ENCODE results near the gene WDR33.
A peak's percentile ranks its signal among the peaks of the same experiment; 100 is the strongest.
"Not testable (repeated sequence)": the region's sequence is repeated elsewhere in the genome, so short reads cannot be mapped to it uniquely, and the experiment has no call there.

Gene WDR33

DNA sequence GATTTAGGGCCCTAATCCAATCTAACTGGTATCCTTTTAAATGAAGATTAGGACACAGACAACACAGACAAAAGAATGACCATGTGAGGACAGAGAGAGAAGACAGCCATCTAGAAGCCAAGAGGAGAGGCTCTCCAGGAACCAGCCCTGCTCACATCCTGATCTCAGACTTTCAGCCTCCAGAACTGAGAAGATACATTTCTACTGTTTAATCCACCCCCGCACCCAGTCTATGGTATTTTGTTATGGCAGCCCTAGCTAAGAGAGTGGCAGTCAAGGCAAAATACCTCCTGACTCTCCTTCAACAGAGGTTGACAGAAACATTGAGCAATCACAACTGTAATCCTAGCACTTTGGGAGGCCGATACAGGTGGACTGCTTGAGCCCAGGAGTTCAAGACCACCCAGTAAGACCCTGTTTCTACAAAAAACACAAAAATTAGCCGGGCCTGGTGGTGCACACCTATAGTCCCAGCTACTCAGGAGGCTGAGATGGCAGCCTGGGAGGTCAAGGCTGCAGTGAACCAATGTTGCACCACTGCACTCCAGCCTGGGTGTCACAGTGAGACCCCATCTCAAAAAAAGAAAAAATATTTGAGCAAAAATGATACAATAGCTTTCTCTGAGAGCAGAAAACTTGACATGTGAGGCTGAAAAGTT is 34.7 kb downstream of the WDR33 start:
- H3K4me3 ChIP-seq (replicated peaks; ENCODE audit: low read depth, low read length) = no peak overlapping the region
- DNase-seq (ENCODE audit: low read depth) = no peak
- TF ChIP-seq, protein P1, sequence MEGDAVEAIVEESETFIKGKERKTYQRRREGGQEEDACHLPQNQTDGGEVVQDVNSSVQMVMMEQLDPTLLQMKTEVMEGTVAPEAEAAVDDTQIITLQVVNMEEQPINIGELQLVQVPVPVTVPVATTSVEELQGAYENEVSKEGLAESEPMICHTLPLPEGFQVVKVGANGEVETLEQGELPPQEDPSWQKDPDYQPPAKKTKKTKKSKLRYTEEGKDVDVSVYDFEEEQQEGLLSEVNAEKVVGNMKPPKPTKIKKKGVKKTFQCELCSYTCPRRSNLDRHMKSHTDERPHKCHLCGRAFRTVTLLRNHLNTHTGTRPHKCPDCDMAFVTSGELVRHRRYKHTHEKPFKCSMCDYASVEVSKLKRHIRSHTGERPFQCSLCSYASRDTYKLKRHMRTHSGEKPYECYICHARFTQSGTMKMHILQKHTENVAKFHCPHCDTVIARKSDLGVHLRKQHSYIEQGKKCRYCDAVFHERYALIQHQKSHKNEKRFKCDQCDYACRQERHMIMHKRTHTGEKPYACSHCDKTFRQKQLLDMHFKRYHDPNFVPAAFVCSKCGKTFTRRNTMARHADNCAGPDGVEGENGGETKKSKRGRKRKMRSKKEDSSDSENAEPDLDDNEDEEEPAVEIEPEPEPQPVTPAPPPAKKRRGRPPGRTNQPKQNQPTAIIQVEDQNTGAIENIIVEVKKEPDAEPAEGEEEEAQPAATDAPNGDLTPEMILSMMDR (IDR thresholded peaks at IDR 0.05; ENCODE audit: low read length, missing control alignments) = no peak

DNA sequence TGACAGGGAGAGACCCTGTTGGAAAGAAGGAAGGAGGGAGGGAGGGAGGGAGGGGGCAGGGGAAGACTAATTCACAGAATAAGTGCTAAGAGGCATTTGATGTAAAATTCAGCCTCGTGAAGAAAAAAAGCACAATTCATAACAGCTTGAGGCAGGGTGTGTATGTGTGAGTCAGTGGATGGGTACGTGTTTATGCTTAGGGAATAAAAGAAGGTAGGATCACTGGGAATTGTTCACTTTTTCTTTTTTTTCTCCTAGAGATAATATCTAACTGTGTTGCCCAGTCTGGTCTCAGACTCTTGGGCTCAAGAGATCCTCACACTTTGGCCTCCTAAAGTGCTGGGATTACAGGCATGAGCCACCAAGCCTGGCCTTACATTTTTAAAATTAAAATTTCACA is 39.2 kb downstream of the WDR33 start:
- peak; percentile 69 for DNase-seq (ENCODE audit: low read depth)
- TF ChIP-seq, protein P1 (IDR thresholded peaks at IDR 0.05; ENCODE audit: low read length, missing control alignments) = no peak
- H3K4me3 ChIP-seq (replicated peaks; ENCODE audit: low read depth, low read length) = no peak overlapping the region

DNA sequence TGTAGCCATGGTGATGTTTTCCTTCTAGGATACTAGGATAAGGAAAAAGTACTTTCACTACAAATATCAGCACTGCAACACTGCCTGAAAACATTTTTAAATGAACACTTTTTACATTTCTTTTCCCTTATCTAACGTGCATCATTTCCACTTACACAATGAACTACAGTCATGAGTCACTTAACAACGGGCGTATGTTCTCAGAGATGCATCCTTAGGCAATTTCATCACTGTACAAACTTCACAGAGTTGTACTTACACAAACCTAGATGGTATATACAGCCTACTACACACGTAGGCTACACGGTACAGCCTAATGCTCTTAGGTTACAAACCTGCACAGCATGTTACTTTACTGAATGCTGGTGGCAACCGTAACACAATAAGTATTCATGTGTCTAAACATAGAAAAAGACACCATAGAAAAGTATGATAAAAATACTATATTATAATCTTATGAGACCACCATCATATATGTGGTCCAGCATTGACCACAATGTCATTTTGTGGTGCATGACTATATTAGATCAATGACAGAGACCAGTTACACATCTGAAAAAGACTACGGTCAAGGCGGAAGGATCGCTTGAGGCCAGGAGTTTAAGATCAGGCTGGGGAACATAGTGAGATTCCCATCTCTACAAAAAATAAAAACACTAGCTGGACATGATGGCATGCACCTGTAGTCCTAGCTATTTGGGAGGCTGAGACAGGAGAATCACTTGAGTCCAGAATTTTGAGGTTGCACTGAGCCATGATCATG is 39.8 kb downstream of the WDR33 start:
- no peak overlapping the region for H3K4me3 ChIP-seq (replicated peaks; ENCODE audit: low read depth, low read length)
- TF ChIP-seq, protein P1 (IDR thresholded peaks at IDR 0.05; ENCODE audit: low read length, missing control alignments) = no peak
- peak; percentile 96 for DNase-seq (ENCODE audit: low read depth)

DNA sequence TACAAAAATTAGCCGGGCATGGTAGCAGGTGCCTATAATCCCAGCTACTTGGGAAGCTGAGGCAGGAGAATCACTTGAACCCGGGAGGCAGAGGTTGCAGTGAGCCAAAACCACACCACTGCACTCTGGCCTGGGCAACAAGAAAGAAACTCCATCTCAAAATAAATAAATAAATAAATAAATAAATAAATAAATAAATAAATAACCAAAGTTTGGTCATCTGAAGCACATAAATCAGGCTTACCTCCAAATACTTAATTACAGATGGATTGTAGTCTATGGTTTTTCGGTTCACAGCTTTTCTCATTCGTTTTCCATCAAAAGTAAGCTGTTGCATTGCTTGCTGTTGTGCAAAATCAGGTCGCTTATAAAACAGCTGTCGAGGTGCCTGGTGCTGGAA is 40.4 kb downstream of the WDR33 start:
- not testable (repeated sequence) for H3K4me3 ChIP-seq (replicated peaks; ENCODE audit: low read depth, low read length); DNase-seq (ENCODE audit: low read depth)

DNA sequence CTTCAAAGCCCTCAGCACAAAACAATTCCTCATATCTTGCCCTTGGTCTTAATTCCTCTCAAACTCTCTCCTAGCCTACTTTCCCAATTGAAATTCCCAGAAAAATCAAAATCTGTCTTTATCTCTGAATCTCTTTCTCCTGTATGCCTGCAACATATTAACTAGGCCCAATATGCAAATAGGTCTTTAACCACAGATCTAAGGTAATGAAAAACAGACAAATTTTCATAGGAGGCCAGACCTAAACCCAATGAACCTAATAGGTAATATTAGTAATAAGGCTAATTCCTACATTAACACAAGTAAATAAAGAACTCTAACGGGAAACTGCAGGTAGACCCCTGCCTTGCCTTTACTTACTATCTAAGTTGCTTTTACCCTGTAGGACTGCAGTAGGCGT is 41.4 kb downstream of the WDR33 start:
- TF ChIP-seq, protein P1 (IDR thresholded peaks at IDR 0.05; ENCODE audit: low read length, missing control alignments) = no peak

DNA sequence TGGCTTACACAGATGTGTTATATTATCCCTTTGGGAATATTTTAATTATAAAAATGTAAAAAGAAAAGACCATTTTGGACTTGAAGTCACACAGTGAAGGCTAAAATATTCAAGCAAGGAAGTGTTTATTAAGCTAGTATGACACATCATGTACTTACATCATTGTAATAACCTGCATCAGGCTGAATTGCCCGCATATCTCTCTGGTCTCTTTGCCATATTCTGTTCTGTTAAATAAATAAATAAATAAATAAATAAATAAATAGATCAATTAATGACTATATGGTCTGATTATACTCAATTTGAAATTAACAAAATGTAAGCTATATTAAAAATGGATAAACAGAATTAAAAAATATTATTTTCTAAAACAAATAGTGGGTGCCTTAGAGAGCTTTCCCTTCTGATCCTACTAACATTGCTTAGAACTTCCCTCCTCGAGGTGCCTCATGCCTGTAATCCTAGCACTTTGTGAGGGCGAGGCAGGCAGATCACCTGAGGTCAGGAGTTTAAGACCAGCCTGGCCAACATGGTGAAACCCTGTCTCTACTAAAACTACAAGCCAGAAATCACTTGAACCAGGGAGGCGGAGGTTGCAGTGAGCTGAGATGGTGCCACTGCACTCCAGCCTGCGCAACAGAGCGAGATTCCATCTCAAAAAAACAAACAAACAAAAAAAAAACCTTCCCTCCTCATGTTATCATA is 42.0 kb downstream of the WDR33 start:
- no peak overlapping the region for H3K4me3 ChIP-seq (replicated peaks; ENCODE audit: low read depth, low read length)
- no peak for DNase-seq (ENCODE audit: low read depth)
- TF ChIP-seq, protein P1 (IDR thresholded peaks at IDR 0.05; ENCODE audit: low read length, missing control alignments) = no peak

More for the DNA sequence above, 41.4 kb downstream of the WDR33 start:
- no peak overlapping the region for H3K4me3 ChIP-seq (replicated peaks; ENCODE audit: low read depth, low read length)
- no peak for DNase-seq (ENCODE audit: low read depth)

DNA sequence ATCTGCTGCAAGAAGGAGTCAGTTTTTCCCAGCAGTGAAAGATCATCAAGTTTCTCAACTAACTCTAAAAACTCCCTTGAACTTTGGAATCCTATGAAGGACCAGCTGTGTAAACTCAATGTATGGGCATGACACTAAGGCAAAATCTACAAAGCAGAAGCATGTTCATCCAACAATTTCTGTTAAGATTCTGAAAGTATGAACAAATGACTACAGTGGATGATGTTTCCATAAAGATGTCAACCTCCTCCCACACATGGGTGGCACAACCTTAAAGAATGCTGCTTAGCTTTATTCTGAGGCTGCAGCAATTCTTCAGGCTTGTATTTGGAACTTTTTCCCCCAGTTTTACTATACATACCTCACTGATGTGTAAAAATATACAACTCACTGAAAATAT is 47.2 kb downstream of the WDR33 start:
- H3K4me3 ChIP-seq (replicated peaks; ENCODE audit: low read depth, low read length) = no peak overlapping the region
- TF ChIP-seq, protein P1 (IDR thresholded peaks at IDR 0.05; ENCODE audit: low read length, missing control alignments) = no peak
- DNase-seq (ENCODE audit: low read depth) = peak; percentile 53
